ENCODE data around the gene RSPRY1. TPM values are rescaled to one million over a fixed set of nuclear protein-coding genes. Genes with fewer than 3 reads are reported as not detected.

RSPRY1 gene
- polyA plus RNA-seq, 1 of the 3 experiments (the other 2 are of a cell fraction) = 16.6 TPM

DNA sequence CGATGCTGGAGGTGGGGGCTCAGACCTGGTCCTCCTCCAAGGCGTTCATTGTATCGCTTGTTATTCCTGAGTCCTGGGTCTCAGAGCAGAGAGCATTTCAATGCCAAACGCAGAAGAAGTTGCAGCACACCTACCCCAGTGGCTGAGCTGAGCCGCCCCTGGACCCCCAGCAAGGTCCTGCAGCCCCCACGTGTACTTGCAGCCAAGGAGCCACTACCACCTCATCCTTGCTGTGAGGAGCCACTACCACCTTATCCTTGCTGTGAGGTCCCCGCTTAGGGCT, 84.9 kb downstream of the RSPRY1 start:
- no peak overlapping the region for H3K9ac ChIP-seq
- POLR2A ChIA-PET = no interaction called here

DNA sequence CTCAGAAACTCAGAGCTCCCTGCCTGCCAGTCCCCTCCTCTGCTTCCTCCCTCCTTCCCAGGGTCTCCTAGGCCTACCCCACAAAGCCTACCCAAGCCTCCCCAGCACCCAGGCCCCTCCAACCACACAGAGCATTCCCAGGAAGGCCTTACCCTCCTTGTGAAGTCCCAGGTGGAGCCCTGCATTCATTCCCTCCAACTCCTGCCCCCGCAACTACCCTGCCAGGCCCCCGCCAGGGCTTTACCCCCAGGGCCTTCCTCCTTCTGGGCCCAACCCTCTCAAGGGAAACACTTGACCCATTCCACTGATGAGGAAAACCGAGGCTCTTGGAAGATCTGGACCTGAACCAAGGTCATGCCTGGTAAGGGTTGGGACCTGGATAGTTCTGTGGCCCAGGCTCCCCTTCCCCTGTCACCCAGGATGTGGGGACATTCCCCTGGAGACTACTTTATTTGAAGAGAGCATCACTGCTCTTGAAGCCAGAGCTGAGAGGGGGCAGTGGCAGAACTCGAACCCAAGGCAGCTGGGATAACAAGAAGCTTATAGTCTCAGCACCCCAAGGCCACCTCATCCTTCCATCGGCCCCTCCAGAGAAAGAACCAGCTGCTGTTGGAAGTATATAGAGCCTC, 85.9 kb downstream of the RSPRY1 start:
- Histone ChIP-seq H3K9me3 (no peaks in the 10 kb centered on the region), H3K79me2 (ENCODE audit: insufficient read depth) (no peaks in the 10 kb centered on the region), H3K4me2 (no peak overlapping the region), H4K20me1 (ENCODE audit: insufficient read depth) (no peaks in the 10 kb centered on the region), H3K27me3 (ENCODE audit: insufficient read depth) (no peaks in the 10 kb centered on the region), H2AFZ (ENCODE audit: low read depth) (no peak overlapping the region), H3F3A (replicated peaks; ENCODE audit: insufficient read depth) (no peaks in the 10 kb centered on the region), H3K4me3 (ENCODE audit: low read depth in 2 of 2, low read length in 1 of 2) (no peak overlapping the region), H3K27ac (ENCODE audit: low read depth in 2 of 2, low read length in 1 of 2) (no peak overlapping the region), H3K9me2 (no peaks in the 10 kb centered on the region), H3K4me1 (ENCODE audit: control insufficient read depth in 1 of 2, insufficient read depth in 2 of 2, low read depth in 1 of 2, low read length in 1 of 2) (peaks cover 0 to 15% of the 10 kb centered on the region in 2 experiments; a peak in 1 of 4 replicates), H3K9ac (no peak overlapping the region), H3K36me3 (replicated peaks in 1 of 2; ENCODE audit: control insufficient read depth in 1 of 2, insufficient read depth in 2 of 2, low read length in 1 of 2) (no peaks in the 10 kb centered on the region)
- no peak for TF ChIP-seq EZH2phosphoT487 (IDR thresholded peaks at IDR 0.05; ENCODE audit: borderline replicate concordance, low read depth)
- TF ChIP-seq TEAD4 (IDR thresholded peaks at IDR 0.05; ENCODE audit: borderline replicate concordance, insufficient read depth) = no peak
- TF ChIP-seq RFX5 (IDR thresholded peaks at IDR 0.05; ENCODE audit: low read length) = no peak
- TF ChIP-seq SIN3A (IDR thresholded peaks at IDR 0.05; ENCODE audit: borderline replicate concordance, low read depth, low read length) = no peak
- TF ChIP-seq YY1 (IDR thresholded peaks at IDR 0.05; ENCODE audit: low read depth) = no peak
- TF ChIP-seq GABPA (IDR thresholded peaks at IDR 0.05; ENCODE audit: low read depth) = no peak
- no peak for TF ChIP-seq MEF2A (IDR thresholded peaks at IDR 0.05; ENCODE audit: borderline replicate concordance, low read depth)
- TF ChIP-seq, protein P1, sequence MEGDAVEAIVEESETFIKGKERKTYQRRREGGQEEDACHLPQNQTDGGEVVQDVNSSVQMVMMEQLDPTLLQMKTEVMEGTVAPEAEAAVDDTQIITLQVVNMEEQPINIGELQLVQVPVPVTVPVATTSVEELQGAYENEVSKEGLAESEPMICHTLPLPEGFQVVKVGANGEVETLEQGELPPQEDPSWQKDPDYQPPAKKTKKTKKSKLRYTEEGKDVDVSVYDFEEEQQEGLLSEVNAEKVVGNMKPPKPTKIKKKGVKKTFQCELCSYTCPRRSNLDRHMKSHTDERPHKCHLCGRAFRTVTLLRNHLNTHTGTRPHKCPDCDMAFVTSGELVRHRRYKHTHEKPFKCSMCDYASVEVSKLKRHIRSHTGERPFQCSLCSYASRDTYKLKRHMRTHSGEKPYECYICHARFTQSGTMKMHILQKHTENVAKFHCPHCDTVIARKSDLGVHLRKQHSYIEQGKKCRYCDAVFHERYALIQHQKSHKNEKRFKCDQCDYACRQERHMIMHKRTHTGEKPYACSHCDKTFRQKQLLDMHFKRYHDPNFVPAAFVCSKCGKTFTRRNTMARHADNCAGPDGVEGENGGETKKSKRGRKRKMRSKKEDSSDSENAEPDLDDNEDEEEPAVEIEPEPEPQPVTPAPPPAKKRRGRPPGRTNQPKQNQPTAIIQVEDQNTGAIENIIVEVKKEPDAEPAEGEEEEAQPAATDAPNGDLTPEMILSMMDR (IDR thresholded peaks at IDR 0.05) = no peak
- TF ChIP-seq RAD21 (IDR thresholded peaks at IDR 0.05; ENCODE audit: low read length) = no peak
- TF ChIP-seq EP300 (IDR thresholded peaks at IDR 0.05; ENCODE audit: borderline replicate concordance in 1 of 2, low read depth in 1 of 2, low read length in 1 of 2) = no peak
- TF ChIP-seq CHD2 (IDR thresholded peaks at IDR 0.05; ENCODE audit: low read length, partially characterized antibody) = no peak
- TF ChIP-seq TAF1 (IDR thresholded peaks at IDR 0.05; ENCODE audit: borderline replicate concordance, low read depth, low read length) = no peak
- TF ChIP-seq ELF1 (IDR thresholded peaks at IDR 0.05) = no peak
- no peak for TF ChIP-seq RXRA (IDR thresholded peaks at IDR 0.05; ENCODE audit: borderline replicate concordance, low read depth)
- TF ChIP-seq, protein P2, sequence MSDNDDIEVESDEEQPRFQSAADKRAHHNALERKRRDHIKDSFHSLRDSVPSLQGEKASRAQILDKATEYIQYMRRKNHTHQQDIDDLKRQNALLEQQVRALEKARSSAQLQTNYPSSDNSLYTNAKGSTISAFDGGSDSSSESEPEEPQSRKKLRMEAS (IDR thresholded peaks at IDR 0.05; ENCODE audit: low read depth) = no peak
- no peak for TF ChIP-seq USF2 (IDR thresholded peaks at IDR 0.05; ENCODE audit: borderline replicate concordance, low read depth, low read length)
- no peak for TF ChIP-seq FOXJ3 (CRISPR knock-in tag; IDR thresholded peaks at IDR 0.05)
- POLR2A ChIA-PET = no interaction called here
- CTCF ChIA-PET = interaction anchor here (1.0 kb wide), 1 partner anchor 28 kb away, joined by 4 read pairs; no protein-coding TSS in a partner anchor
- DNase-seq = peak; percentile 10
- WGBS (ENCODE audit: low lambda C conversion rate) = 65% methylated on average over 4 of the region's 5 CpGs

More for the DNA sequence above, 84.9 kb downstream of the RSPRY1 start:
- no peaks in the 10 kb centered on the region for H3K36me3 ChIP-seq (replicated peaks in 1 of 2; ENCODE audit: control insufficient read depth in 1 of 2, insufficient read depth in 2 of 2, low read length in 1 of 2)
- H4K20me1 ChIP-seq (ENCODE audit: insufficient read depth) = no peaks in the 10 kb centered on the region
- H3K27me3 ChIP-seq (ENCODE audit: insufficient read depth) = no peaks in the 10 kb centered on the region
- H2AFZ ChIP-seq (ENCODE audit: low read depth) = no peak overlapping the region
- no peak overlapping the region for H3K4me2 ChIP-seq
- TF ChIP-seq RFX5 (IDR thresholded peaks at IDR 0.05; ENCODE audit: low read length) = no peak
- WGBS (ENCODE audit: low lambda C conversion rate) = 95% methylated on average over 6 of the region's 7 CpGs
- H3K9me2 ChIP-seq = no peaks in the 10 kb centered on the region
- DNase-seq = peak; percentile 12
- peaks cover 0 to 24% of the 10 kb centered on the region in 2 experiments; a peak in 2 of 4 replicates for H3K4me1 ChIP-seq (ENCODE audit: control insufficient read depth in 1 of 2, insufficient read depth in 2 of 2, low read depth in 1 of 2, low read length in 1 of 2)
- CTCF ChIA-PET = no interaction called here
- H3K9me3 ChIP-seq = no peaks in the 10 kb centered on the region
- H3F3A ChIP-seq (replicated peaks; ENCODE audit: insufficient read depth) = no peaks in the 10 kb centered on the region
- H3K79me2 ChIP-seq (ENCODE audit: insufficient read depth) = no peaks in the 10 kb centered on the region
- no peak overlapping the region for H3K4me3 ChIP-seq (ENCODE audit: low read depth in 2 of 2, low read length in 1 of 2)
- no peak overlapping the region for H3K27ac ChIP-seq (ENCODE audit: low read depth in 2 of 2, low read length in 1 of 2)

All from SK-N-SH (cell line).